HG03558 (cell line): Measurements from ENCODE around the gene GGACT.

Experiments used
- ATAC-seq: cut with Tn5 transposase; IDR thresholded peaks from one replicate; pipeline ENCODE4 v1.9.1; 2021; ENCODE audit warnings: moderate number of reproducible peaks; ENCODE audit not compliant: unreplicated experiment; ENCODE audit errors: extremely low read depth

GGACT gene

GRCh38 chr13:100490692-100491091, 97.9 kb downstream of the GGACT start:
- ATAC-seq = no peak

GRCh38 chr13:100485265-100485664, 103.3 kb downstream of the GGACT start:
- ATAC-seq = no peak

- ATAC-seq = no peak
Measured at GRCh38 chr13:100484702-100485101, 103.9 kb downstream of the GGACT start.

- no peak for ATAC-seq
Measured at GRCh38 chr13:100483841-100484381, 104.7 kb downstream of the GGACT start.

- no peak for ATAC-seq
Measured at GRCh38 chr13:100483139-100483538, 105.5 kb downstream of the GGACT start.

GRCh38 chr13:100480676-100481075, 107.9 kb downstream of the GGACT start:
- ATAC-seq = no peak
